NK-92 (cell line): ENCODE measurements around the gene NECAB2.

Source experiments
- DNase-seq: peaks from one replicate; lab custom pipeline; 2025; ENCODE audit not compliant: unreplicated experiment; lab: John Stamatoyannopoulos, UW

The NECAB2 gene

DNA sequence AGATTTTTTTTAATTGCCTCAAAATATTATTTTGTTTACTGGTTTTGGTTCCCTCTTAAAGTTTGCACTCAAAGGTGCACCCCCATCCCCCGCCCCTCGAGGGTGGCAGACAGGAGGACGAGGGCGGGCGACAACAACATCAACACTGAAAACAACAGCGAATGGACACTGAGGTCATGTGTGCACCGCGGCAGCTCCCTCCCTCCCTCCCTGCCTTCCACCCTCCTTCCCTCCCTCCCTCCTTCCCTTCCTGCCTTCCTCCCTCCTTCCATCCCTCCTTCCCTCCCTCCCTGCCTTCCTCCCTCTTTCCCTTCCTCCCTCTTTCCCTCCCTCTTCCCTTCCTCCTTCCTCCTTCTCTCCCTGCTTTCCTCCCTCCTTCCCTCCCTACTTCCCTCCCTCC lies 16.5 kb upstream of the NECAB2 start:
- DNase-seq, result no peak

DNA sequence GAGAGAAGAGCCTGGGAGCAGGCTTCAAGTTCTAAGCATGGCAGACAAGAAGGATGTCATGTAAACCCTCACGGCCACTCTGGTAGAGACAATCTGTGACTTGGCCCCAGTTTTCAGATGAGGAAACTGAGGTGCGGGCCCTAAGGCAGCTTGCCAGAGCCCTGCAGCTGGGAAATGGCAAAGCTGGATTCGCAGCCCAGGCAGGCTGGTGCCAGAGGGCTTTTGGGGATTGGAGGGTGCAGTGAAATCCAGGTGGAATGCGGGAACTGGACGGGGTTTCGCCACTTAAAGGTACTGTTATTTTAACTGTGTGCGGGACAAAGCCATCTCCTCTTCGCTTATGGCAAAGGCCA lies 15.5 kb upstream of the NECAB2 start:
- no peak for DNase-seq

DNA sequence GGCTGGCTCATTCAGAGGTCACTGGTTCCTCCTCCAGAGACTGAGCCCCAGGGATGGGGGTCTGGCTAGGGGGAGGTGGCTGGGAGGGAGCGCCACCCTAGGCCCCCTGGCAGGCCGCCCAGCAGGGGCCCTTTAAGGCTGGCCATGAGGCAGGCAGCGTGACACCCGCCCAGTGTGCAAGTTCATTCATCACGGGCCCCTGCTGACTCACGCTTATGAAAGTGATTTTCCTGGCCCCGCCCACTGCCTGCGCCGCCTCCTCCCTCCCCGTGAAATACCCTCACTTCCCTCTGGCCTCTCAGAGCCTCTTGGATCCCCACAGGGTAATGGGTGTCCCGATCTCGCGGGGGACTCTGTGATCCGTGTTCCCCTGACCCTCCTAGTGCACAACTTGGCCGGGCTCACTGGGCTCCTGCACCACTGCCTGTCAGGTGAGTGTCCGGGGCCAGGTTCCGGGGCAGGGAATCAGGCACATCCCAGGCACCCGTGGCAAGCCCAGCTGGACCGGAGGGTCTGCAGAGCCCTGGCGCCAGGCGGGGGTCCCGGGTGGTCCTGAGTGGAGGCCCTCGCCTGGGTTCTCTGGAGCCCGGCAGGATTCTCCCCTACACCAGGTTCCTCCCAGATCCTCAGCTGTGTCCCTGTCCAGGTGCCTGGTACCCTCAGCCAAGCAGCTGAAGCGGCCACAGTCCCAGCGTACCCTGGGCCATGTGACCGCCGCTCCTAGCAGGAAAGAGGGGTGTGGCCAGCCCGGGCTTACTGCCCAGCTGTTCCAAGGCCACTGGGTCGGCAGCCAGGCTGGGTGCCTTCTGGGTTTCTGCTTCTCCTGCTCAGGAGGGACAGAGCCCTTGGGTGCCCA lies 14.9 kb upstream of the NECAB2 start, which contains the start of gene OSGIN1:
Gene OSGIN1, plus strand, starts transcription at position 301 of the 856 bp plus-strand sequence. CDS start 4,432 bp downstream, outside the sequence.
- no peak for DNase-seq

DNA sequence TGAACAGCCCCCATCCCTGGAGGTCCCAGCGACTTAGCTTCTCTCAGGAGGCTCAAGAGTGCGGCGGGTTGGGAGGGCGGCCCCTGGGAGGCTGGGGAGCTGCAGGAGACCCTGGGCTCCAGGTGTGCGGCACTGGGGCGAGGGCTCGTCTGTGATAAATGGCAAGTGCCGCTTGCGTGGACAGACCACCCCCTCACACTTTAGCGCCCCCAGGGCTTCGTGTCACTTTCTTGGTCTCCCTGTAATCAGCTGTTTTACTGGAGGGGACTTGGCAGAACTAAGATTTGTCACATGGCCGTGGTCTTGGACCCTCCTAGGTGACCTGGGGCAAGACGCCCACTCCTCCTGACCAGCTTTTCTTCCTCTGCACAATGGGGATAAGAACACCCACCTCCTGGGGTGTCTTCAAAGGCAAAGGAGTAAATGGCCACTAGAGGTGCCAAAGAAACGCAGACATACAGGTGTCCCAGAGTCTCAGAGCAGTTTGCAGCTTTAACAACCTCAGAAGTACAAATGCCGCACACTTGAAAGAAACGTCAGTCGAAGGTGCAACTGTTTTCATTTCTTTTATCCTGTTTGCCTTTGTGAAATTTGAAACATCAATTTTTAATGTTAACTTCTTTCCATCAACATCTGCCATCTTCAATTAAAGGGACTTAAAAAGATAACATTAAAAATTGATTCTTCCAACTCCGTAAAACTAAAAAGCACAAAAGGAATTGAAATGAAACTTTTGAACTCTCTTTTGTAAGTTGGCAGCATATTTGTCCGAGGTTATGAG lies 14.1 kb upstream of the NECAB2 start:
- no peak for DNase-seq

DNA sequence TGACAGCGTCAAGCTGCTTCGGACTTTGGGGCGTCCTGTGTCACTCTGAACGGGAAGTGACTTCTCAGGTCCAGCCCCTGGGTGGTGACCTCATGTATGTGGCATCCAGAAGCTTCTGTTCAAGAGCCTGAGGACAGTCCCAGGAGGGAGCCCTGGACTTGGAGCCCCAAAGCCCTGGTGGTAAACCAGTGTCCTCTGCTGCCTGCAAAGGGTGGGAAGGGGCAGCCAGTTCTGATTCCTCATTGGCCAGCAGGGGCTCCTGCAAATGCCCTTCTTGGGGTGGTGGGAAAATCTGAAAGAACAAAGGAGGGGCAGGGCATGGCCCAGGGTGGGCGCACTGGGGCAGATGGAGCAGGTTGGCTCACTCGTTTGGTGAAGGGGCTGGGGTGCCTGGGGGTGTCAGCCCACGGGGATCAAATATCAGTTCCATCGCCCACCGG lies 13.4 kb upstream of the NECAB2 start:
- no peak for DNase-seq

DNA sequence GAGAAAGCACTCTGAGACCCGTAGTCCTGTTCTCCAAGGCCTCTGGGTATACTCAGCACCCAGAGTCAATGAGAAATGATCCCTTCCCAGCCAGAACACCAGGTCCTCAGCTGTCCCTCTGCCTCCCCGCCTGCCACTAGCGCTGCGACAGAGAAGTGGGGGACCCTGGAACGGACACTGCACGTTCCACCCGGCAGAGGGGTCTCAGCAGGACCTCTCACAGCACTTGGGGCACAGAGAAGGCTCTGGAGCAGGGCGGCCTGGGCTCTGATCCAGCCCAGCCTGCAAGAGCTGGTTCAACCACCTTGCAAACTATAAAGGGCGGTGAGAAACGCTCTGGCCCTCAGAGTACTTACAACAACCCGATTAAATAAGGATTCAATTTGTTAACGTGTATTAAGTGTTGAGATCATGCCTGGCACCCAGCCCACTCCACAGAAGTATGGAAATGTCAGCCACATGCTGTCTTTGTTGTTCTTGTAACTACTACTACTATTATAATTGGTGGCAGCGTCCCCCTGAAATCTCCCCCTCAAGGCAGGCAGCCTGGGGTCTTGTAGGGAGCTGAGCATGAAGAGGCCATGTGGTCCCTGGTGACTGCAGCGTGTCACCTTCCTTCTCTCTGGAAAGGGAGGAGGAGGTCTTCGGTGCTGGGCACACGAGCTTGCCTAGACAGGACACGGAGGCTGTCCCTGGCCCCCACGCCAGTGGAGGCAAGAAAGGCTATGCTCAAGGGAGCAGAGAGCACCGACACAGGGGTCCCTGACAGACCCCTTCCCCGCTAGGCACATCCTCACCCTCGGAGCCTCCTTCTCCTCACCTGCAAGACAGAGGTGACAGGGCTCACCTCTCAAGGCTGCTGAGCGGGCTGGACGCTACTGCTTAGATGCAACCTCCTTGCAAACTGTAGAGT lies 12.6 kb upstream of the NECAB2 start:
- no peak for DNase-seq

DNA sequence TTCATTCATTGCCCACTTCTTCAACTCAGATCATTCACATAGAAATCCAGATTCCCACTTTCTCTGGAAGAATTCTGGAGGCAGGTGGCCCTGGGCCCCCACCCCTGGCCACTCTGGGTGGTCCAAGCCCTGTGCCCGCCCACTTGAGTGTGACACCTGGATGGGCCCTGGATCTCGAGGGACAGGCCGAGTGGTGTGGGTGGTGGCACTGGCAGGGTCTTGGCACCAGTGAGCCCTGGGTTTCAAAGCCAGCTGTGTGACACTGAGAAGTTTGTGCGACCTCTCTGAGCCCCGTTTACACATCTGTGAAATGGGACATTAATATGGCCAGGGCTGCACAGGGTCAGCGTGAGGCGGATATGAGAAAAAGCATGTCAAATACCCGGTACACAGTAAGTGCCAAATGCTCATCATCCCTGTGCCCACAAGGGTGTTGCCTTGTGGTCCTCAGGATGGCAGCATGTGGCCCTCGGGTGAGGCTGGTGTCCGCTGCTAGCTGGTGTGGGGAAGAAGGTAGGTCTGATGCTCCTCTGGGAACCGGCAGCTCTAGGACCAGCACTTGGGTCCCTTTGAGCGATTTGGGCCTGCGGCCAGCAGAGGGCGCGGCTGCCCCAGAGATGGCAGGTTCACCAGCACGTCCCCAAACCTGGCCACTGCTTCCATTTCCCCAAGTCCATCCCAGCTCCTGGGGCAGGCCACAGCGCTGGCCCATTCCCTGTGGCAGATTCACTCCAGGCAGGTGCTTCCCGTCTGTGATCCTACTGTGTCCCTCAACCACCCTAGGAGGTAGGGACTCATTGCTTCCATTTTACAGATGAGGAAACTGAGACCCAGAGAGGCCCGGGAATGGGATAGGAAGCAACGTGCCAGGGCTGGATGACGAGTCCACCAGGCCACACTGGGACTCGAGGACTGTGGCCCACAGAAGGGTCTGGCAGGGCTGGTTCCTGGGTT lies 11.4 kb upstream of the NECAB2 start:
- no peak for DNase-seq

DNA sequence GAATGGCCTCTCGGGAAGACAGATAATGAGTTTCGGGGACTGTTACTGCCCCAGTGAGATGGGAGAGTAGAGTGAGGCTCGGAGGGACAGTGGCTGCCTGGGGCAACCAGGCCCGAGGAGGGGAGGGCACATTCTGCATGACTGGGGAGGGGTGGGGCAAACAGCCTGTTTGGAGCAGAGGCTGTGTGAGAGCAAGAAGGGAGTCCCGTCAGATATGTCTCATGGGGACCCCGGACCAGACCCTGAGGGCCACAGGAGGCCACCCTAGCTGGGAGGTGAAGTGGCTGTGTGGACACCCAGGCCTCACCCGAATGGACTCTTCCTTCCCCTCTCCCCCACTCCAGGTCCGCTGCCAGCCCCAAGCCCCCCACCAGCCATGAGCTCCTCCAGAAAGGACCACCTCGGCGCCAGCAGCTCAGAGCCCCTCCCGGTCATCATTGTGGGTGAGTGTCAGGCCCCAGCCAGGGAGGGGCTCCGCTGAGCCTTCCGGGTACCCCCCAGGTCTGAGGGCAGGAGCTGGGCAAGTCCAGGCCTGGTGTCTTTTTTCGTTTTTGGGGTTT lies 10.7 kb upstream of the NECAB2 start:
- no peak for DNase-seq

DNA sequence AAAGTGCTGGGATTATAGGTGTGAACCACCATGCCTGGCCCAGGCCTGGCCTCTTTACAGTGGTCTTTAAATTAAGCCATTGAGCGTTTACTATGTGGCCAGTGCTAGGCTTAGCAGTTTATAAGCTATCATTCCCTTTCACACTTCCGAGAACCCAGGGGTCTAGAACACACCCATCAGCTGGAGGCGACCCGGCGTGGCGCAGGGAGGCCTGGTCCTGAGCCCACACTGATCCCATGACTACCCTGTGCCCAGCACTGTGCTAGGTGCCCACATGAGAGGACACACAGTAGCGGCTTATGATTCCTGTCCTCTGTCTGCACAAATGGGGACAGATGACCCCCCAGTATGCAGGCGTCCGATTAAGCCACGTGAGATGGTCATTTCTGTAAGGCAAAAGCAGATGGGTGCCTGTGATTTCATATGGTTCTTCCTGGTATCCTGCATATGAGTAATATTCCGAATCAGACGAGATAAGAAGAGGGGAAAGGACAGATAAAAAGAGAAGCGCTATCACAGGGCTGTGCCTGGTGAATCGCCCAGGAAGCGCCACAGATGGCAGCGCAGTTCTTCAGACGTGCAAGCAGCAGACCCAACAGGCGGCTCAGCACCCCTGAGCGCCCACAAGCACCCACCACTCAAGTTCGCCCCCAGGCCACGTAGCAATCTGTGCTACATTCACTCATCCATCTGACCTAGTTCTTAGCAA lies 9.8 kb upstream of the NECAB2 start:
- no peak for DNase-seq

DNA sequence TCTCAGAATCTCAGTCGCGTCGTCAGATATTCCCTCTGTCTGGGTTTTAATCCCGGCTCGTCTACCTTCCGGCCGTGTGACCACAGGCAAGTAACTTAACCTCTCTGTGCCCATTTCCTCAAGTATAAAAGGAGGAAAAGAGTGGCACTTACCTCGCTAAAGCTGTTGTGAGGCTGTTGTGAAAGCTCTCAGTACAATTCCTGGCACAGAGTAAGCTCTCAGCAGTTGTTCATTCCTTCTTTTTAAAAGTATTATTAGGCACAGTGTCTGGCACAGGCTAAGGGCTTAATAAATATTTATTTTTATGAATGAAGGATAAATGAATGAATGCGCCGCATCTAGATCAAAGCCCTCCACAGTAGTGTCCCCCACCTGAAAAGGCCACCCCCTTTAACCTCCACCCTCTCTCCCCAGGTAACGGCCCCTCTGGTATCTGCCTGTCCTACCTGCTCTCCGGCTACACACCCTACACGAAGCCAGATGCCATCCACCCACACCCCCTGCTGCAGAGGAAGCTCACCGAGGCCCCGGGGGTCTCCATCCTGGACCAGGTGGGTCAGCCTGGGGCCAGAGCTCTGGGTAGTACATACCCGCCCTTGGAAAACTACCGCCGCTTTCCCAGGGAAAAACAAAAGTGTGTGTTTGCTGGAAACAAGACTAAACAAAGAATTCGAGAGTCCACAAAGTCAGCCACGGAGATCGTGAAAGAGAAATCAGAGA lies 9.0 kb upstream of the NECAB2 start:
- no peak for DNase-seq

DNA sequence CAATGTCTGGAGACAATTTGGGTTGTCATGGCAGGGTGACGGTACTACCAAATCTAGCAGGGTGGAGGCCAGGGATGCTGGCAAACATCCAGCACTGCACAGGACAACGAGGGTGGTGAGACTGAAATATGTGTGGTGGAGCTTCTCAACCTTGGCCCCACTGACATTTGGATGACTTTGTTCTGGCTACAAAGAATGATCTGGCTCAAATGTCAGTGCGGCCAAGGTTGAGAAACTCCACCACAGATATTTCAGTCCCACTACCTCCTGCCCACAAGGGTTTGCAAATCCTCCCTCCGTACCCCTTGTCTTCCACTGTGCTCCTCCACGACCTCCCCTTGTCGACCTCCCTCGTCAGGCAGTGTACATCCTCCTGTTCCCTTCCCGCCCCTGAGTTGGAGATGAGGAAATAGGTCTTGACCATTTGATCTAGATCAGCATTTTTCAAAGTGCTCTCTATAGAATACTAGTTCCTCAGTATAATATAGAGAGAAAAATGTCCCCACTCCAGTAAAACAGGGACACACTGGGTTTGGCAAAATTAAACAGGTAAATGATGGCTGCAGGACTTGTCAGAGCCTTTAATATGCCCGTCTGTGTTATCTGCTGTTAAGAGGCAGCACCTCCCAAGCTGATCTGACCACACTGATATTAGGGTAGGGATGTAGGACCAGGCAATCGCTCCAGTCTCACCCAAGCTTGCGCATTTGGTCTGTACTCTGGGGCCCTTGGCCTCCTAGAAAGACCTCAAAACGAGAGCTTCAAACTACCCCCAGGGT lies 8.2 kb upstream of the NECAB2 start:
- no peak for DNase-seq

DNA sequence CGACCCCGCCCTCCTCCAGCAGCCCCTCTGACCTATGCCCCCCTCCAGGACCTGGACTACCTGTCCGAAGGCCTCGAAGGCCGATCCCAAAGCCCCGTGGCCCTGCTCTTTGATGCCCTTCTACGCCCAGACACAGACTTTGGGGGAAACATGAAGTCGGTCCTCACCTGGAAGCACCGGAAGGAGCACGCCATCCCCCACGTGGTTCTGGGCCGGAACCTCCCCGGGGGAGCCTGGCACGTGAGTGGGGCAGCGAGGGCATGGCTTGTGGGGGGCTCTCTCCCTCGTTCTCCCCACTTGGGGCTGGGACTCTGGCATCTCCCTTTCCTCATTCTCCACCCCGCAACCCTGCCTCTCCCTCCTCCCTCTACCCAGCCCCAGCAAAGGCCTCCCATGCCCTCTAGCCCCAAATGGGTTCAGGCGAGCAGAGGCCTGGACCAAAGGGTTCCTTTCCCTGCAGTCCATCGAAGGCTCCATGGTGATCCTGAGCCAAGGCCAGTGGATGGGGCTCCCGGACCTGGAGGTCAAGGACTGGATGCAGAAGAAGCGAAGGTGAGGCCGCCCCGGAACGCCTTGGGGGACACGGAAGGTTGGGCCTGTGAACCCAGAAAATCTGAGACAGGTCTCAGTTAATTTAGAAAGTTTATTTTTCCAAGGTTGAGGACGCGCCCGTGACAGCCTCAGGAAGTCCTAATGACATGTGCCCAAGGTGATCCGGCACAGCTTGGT lies 7.4 kb upstream of the NECAB2 start:
- DNase-seq, result no peak

DNA sequence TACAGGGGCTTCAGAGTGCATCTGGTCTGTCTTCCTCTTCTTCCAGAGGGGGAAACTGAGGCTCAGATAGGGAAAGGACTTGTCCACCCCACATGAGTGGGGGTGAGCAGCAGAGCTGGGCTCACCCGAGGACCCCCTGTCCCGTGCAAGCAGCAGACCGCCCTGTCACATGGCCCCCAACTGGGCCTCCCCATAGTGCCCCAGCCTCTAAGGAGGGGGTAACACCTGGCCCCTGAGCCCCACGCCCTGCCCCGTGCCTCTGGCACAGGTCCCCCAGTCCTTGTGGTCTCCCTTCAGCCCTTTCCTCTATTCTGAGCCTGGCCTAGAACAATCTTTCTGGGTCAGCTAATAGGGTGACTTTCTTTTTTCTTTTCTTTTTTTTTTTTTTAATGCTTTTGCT lies 6.5 kb upstream of the NECAB2 start:
- DNase-seq, result no peak

DNA sequence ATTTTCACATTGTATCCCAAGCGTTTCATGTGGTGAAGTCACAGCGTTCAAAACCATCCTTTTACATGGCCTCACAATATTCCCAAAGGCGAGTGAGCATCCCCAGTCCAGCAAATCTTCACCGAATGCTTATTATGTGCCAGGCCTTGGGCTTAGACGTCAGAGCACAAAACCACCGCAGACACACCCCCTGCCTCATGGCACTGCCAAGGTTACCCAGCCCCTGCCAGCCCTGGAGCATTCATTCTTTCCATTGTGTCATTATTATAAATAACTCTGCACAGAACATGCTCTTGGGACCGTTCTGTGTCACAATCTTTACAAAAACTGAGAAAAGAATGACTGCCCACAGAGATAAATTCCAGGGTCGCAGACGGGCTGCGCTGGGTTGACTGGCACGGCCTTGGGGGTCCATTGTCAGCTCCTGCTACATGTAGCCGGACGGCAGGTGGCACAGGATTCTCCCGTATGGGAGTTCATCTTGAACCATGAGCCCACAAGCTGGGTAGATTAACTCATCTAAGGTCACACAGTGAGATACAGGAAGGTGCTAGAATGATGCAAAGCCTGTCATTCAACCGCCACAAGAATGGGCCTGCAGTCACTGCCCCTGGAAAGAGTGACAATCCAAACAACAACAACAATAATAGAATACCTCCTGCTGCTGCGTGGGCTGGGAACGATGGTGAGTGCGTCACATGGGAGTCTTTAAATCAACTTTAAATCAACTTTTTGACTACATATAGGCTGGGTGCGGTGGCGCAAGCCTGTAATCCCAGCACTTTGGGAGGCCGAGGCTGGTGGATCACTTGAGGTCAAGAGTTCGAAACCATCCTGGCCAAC lies 4.5 kb upstream of the NECAB2 start:
- no peak for DNase-seq

DNA sequence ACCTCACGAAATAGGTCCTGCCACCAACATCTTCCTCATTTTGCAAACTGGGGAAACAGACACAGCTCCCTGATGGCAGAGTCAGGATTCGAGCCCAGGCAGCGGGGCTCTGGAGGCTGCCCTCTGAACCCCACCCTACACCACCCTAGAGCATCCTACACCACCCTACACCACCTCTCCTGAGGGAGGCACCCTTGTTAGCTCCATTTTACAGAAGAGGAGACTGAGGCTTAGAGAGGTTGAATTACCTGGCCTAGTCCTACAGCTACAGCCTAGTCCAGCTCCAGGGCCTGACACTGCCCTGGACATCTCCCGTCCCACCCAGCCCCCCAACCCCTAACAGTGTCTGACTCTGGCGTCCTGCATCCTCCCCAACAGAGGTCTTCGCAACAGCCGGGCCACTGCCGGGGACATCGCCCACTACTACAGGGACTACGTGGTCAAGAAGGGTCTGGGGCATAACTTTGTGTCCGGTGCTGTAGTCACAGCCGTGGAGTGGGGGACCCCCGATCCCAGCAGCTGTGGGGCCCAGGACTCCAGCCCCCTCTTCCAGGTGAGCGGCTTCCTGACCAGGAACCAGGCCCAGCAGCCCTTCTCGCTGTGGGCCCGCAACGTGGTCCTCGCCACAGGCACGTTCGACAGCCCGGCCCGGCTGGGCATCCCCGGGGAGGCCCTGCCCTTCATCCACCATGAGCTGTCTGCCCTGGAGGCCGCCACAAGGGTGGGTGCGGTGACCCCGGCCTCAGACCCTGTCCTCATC lies 3.2 kb upstream of the NECAB2 start:
- no peak for DNase-seq
